Brain pericyte (primary cell): ENCODE results near the gene EMILIN2.

Experiments used
- DNase-seq: peaks from one replicate; pipeline ENCODE4 v3.0.0-alpha.2; 2012; ENCODE audit warnings: low read depth, low spot score

Gene EMILIN2

GRCh38 chr18:2898186-2898640 lies 51.4 kb downstream of the EMILIN2 start:
- no peak for DNase-seq

DNA sequence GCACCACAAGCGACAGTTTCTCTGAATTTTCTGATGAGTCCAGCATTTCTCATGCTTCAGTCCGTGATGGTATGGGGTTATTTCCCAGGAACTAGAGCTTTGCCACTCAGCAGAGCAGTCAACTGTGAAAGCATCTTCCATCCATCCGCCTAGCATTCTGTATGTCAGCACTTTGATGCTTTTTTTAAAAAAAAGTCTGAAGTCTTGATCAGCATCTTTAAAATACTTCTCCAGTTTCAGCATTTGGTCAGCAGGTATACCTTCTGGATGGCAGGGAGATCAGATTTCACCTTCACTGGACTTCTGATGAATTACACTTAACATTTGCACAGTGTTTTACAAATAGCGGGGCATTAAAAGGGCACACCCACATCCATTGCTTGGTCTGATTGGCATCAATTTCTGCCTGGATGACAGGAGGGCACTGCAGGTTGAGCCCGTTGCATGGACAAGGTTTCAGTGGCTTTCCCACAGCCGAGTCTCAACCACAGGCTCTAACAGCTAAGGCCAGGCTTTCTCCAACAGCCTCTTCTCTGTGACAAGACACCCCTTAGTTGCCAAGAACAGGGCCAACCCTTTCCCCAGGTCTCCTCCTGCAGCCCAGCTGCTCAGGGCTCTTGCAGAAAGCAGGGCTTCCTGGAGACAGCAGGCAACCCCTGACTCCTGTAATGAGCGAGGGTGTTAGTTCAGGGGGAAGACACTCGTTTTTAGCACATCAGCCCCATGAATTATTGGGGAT lies 54.0 kb downstream of the EMILIN2 start:
- no peak for DNase-seq

GRCh38 chr18:2901423-2901985 lies 54.7 kb downstream of the EMILIN2 start:
- DNase-seq, result no peak

- no peak for DNase-seq
Observed at GRCh38 chr18:2902327-2902726, 55.5 kb downstream of the EMILIN2 start.

GRCh38 chr18:2903006-2903405 lies 56.2 kb downstream of the EMILIN2 start:
- DNase-seq, result no peak

GRCh38 chr18:2905854-2906703 lies 59.3 kb downstream of the EMILIN2 start:
- no peak for DNase-seq

DNA sequence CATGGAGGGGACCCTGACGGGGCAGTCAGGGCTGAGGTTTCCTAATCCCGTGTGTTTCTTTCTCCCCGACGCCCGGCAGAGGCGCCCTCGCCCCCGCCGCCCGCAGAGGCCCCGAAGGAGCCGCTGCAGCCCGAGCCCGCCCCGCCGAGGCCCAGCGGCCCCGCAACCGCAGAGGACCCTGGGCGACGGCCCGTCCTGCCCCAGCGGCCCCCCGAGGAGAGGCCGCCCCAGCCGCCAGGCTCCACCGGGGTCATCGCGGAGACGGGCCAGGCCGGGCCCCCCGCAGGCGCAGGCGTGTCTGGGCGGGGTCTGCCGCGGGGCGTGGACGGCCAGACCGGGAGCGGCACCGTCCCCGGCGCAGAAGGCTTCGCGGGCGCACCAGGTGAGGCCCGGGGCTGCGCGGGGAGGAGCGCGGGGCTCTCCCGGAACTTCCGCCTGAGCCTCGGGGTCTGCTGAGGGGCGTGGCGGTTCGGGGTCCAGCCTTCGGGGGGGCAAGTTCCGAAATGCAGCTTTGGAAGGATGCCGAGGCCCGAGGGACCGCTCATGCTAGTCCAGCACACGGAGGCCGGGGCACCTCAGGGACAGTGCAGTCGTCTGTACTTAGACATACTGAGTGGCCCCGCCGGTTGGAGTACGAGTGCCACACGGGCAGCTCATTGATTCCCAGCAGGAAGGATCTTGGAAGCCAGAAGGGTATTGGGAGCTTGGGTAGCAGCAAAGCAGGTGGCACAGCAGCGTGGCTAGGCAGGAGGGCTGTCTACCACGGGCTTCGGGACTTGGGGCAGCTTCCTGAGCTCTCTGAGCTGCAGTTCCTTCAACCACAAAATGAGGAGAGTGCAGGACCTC lies 60.1 kb downstream of the EMILIN2 start:
- no peak for DNase-seq

DNA sequence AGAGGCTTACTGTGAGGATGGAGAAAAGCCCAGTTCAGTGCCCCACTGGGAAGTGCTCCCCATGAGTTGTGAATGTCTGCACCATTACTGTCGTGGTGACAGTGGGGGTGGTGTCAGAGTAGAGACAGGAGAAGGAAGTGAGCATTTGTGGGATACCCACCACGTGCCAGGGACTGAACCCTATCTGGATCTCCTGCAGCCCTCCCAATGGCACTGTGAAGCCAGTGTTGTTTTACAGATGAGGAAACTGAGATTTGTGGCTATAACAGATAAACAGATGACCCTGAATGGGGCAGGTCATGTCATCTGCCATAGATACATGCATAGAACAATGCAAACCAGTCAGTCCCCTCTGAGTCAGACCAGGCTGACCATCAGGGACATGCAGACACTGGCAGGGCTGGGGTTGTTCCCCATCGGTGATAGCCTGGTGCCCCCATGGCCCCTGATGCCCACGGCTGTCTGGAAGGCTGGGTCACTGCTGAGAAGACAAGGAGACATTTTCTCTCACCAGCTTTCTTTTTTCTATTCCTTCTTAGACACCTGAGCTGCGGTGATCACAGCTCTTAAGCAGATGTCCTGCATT lies 60.8 kb downstream of the EMILIN2 start:
- DNase-seq, result no peak

DNA sequence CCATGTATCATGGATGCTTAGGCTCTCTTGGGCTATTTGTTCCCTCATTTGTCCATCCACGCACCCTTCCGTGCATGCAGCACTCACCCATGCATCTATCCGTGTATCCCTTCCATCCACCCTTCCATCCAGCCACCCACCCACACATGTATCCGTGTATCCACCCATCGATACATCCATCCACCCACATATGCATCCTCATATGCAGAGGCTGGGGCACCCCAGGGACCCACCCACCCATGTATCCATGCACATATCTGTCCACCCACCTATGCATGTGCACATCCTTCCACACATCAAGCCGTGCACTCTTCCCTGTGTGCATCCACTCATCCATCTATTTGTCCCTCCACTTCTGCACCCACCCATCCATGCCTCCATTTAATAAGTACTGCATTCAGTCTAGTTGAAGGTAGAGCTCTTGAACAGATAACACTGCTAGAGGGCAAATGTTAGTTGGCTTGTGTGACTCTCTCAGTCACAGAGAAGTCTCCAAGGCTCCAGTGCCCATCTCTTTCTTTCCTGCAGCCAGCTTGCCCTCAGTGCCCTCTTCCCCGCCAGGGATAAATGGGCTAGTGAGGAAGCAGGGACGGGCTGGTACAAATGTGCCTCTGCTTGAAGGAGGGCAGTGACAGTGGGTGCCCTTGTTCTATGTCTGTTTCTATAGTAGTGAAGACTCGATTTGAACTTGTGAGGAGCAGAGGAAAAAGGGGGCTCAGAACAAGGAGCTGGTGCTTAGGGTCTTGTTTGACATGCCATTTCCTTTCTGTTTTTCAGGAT lies 61.5 kb downstream of the EMILIN2 start:
- no peak for DNase-seq

DNA sequence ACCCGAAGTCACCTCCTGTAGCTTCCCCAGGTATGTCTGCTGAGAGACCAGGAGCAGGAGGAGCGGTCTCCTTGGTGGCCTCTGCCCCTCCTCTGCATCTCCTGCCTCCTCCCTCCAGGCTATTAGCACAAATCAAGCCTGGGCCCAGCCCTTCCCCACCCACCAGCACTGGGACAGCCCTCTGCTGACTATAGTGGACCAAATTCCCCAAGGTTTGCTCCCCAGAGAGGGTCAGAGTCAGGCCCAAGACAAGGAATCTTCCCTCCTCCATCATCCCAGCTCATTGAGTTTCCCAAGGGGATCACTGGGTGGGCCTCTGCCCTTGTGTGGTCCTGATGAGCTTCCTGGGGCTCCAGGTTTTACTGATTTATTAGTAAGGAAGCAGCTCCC lies 62.1 kb downstream of the EMILIN2 start:
- DNase-seq, result no peak

- no peak for DNase-seq
Observed at GRCh38 chr18:2909431-2910140, 62.8 kb downstream of the EMILIN2 start.

DNA sequence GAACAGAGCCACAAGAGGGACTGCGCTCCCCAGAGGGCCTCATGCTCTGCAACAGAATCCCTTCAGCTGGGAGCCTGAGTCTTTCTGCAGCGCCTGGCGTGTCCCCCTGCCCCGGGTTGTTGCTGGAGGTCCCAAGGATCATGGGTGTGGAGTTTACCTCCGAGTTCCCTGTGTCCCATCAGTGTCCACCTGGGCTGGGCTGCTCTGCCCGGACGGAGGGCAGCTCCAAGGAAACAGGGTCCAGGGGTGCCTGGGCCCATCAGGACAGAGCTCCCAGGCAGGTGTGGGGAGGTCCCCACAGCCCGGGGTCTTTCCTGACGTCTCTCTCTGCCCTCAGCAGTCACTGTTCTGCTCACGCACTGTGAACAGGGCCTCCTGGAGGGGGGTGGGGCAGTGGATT lies 63.5 kb downstream of the EMILIN2 start:
- no peak for DNase-seq

- DNase-seq, result no peak
Observed at GRCh38 chr18:2910751-2911425, 64.1 kb downstream of the EMILIN2 start.

DNA sequence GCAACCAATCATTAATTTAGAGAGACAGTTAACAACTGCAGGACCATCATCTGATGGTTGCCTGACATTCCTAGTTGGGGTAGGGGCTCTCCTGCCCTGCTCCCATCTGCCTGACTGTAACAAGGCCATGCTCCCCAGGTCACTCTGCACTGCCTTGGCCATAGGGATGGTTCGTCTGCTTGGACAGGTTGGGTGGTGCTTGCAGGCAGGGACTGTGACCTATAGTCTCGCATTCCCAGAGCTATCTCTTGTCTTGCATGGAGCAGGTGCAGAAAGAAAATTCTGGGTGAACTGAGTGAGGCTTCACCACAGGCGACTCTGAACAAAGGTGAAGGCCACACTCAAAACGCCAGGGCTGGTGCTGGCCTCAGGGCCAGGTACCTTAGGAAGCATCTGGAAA lies 64.7 kb downstream of the EMILIN2 start:
- no peak for DNase-seq

DNA sequence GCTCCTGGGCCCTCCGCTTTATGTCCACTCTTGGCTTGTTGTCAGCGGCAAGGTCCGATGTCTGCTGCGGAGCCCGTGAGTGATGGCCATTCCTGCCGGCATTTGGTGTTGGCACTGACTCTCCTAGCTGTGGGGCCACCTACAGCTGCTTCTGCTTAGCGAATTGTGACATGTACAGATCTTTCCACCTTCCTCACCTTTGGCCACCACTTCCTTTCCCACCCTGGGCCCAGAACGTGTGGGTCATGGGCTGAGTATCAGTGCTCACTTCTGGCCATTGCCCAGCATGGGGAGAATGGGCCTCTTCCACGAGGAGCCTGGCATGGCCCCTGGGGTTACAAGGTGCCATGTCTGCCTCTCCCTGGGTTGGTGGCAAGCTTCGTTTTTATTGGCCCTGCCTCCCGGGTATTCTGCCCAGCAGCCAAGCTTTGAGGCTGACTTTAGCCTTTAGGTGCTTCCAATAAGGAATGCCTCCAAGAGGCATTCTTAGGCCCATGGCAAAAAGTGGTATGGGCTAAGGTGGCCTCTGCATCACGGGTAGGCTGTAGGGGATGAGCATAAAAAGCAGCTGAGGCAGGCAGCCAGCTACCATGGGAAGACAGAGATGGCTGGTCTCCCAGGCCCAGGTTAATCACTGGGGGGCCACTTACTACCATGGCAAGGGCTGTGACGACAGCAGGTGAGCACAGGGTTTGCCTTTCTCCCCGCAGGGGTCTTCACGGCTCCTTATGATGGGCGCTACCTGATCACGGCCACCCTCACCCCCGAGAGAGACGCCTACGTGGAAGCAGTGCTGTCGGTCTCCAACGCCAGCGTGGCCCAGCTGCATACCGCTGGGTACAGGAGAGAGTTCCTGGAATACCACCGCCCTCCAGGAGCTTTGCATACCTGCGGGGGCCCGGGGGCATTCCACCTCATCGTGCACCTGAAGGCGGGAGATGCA lies 65.8 kb downstream of the EMILIN2 start:
- no peak for DNase-seq

GRCh38 chr18:2913398-2914005 lies 66.7 kb downstream of the EMILIN2 start:
- DNase-seq, result no peak

DNA sequence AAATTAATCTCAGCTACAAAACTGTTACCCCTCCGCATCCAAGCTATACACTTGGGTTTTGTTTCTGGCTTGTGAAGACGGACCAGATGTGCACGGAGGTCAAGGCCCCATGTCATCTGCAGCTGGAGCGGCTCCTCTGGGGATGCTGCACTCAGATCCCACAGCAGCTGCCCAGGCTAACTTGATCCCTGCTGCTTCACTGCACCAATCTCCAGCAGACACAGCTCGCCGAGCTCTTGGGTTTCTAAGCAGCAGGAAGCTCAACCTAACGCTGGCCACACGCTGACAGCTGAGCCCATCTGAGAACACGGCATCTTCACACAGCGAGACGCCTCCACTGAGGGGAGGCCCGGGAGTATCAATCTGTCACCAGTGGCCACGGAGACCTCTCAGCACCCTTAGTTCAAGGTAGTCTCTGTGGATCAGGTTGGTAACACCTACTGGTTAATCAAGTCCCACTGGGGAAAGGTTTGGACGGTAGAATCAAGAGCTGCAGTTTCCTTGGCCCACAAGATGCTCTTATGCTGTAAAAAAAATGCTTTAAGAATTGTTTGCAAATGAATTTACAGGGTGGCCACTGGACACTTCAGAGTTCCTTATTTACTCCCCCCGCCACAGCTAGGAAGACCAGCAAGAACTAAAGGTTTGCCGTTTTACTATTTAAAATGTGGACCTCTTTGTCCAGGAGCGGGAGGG lies 67.5 kb downstream of the EMILIN2 start:
- DNase-seq, result no peak
